ENCODE data around the gene ZIM2.

The ZIM2 gene

DNA sequence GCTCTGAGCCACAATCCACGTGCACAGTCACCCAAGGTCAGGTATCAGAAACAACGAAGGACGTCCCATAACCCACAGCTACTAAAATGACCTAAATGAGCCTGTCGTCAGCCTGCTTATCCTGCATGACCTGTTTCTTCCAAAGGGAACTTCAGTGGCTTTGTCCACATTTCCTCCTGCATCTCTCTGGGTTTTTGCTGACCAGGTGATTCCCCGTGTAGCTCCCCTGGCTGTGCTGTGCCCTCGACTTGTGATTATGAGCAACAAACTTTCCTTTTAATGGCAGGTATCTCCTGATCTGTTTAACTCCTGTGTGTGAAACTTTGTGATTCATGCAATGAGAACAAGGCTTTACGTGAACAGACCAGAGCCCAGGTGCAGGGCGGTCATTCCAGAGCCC lies 81.0 kb downstream of the ZIM2 start:
- H4K20me1 ChIP-seq (ENCODE audit: insufficient read depth, low read length): no peaks in the 10 kb centered on the region
- H3K27ac ChIP-seq (ENCODE audit: low read length): no peak overlapping the region
- H3K4me2 ChIP-seq (ENCODE audit: low read length): no peak overlapping the region
- TF ChIP-seq EZH2phosphoT487 (IDR thresholded peaks at IDR 0.05; ENCODE audit: low read depth): no peak
- TF ChIP-seq, protein P1, sequence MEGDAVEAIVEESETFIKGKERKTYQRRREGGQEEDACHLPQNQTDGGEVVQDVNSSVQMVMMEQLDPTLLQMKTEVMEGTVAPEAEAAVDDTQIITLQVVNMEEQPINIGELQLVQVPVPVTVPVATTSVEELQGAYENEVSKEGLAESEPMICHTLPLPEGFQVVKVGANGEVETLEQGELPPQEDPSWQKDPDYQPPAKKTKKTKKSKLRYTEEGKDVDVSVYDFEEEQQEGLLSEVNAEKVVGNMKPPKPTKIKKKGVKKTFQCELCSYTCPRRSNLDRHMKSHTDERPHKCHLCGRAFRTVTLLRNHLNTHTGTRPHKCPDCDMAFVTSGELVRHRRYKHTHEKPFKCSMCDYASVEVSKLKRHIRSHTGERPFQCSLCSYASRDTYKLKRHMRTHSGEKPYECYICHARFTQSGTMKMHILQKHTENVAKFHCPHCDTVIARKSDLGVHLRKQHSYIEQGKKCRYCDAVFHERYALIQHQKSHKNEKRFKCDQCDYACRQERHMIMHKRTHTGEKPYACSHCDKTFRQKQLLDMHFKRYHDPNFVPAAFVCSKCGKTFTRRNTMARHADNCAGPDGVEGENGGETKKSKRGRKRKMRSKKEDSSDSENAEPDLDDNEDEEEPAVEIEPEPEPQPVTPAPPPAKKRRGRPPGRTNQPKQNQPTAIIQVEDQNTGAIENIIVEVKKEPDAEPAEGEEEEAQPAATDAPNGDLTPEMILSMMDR (IDR thresholded peaks at IDR 0.05; ENCODE audit: low read depth, low read length): no peak
- no peaks in the 10 kb centered on the region for H3K4me1 ChIP-seq (ENCODE audit: low read length)
- H3K27me3 ChIP-seq (ENCODE audit: low read depth, low read length): no peaks in the 10 kb centered on the region
- peaks cover 8% of the 10 kb centered on the region; the same call in 1 of the 2 replicates for H3K9me3 ChIP-seq (ENCODE audit: insufficient read depth, low read length)
- no peak overlapping the region for H3K9ac ChIP-seq (ENCODE audit: low read length)
- H3K36me3 ChIP-seq (replicated peaks; ENCODE audit: low read depth, low read length): no peaks in the 10 kb centered on the region
- H3K4me3 ChIP-seq (ENCODE audit: low read length): no peak overlapping the region
- H2AFZ ChIP-seq (ENCODE audit: low read depth, low read length): no peak overlapping the region
- H3K79me2 ChIP-seq (ENCODE audit: low read length): no peaks in the 10 kb centered on the region

DNA sequence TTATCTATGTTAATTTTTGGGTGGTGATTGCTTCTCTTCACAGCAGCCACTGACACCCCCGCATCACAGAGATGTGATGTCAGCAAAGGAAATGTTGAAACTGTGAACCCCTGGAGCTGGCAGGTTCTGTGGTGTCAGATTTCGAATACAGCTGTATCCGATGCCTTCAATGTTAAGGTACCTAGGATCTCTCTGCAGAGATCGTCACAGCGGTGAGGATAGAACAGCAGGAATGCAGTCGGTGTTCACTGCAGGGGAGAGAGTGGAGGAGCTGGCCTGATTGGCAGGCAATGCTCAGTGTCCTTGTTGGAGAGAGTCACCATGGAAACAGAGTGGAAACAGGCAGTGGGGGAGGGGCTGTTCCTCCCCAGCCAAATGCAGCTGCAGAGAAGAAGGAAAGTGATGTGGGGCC lies 89.4 kb downstream of the ZIM2 start:
- Histone ChIP-seq H3K4me2 (ENCODE audit: low read length) (no peak overlapping the region), H3K79me2 (ENCODE audit: low read length) (no peaks in the 10 kb centered on the region), H3K4me3 (ENCODE audit: low read length) (no peak overlapping the region), H3K27ac (ENCODE audit: low read length) (no peak overlapping the region), H3K9me3 (ENCODE audit: insufficient read depth, low read length) (peaks cover 3% of the 10 kb centered on the region; the same call in 1 of the 2 replicates), H3K4me1 (ENCODE audit: low read length) (no peaks in the 10 kb centered on the region), H2AFZ (ENCODE audit: low read depth, low read length) (no peak overlapping the region), H4K20me1 (ENCODE audit: insufficient read depth, low read length) (no peaks in the 10 kb centered on the region), H3K9ac (ENCODE audit: low read length) (no peak overlapping the region), H3K27me3 (ENCODE audit: low read depth, low read length) (no peaks in the 10 kb centered on the region), H3K36me3 (replicated peaks; ENCODE audit: low read depth, low read length) (no peaks in the 10 kb centered on the region)
- TF ChIP-seq EZH2phosphoT487 (IDR thresholded peaks at IDR 0.05; ENCODE audit: low read depth): no peak
- TF ChIP-seq, protein P1 (IDR thresholded peaks at IDR 0.05; ENCODE audit: low read depth, low read length): no peak

DNA sequence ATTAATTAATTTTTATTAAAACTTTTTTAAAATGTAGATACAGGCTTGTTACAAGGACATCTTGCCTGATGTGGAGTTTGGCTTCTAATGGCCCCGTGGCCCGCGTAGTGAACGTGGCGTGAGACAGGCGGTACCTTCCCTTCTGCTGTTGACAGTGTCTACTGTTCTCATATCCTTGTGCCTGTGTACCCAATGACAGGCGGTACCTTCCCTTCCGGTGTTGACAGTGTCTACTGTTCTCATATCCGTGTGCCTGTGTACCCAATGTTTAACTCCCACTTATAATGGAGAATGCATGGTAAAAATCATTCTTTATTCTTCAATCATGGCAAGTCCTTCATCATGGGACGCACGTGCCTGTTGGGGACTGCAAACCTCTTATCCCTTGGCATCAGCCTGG lies 89.9 kb downstream of the ZIM2 start:
- no peaks in the 10 kb centered on the region for H3K79me2 ChIP-seq (ENCODE audit: low read length)
- H3K9me3 ChIP-seq (ENCODE audit: insufficient read depth, low read length): peaks cover 3% of the 10 kb centered on the region; the same call in 1 of the 2 replicates
- no peaks in the 10 kb centered on the region for H3K27me3 ChIP-seq (ENCODE audit: low read depth, low read length)
- no peak overlapping the region for H3K4me2 ChIP-seq (ENCODE audit: low read length)
- no peaks in the 10 kb centered on the region for H3K4me1 ChIP-seq (ENCODE audit: low read length)
- H4K20me1 ChIP-seq (ENCODE audit: insufficient read depth, low read length): no peaks in the 10 kb centered on the region
- TF ChIP-seq, protein P1 (IDR thresholded peaks at IDR 0.05; ENCODE audit: low read depth, low read length): no peak
- TF ChIP-seq EZH2phosphoT487 (IDR thresholded peaks at IDR 0.05; ENCODE audit: low read depth): no peak
- no peak overlapping the region for H3K4me3 ChIP-seq (ENCODE audit: low read length)
- no peak overlapping the region for H3K9ac ChIP-seq (ENCODE audit: low read length)
- H3K36me3 ChIP-seq (replicated peaks; ENCODE audit: low read depth, low read length): no peaks in the 10 kb centered on the region
- H2AFZ ChIP-seq (ENCODE audit: low read depth, low read length): no peak overlapping the region
- H3K27ac ChIP-seq (ENCODE audit: low read length): no peak overlapping the region

DNA sequence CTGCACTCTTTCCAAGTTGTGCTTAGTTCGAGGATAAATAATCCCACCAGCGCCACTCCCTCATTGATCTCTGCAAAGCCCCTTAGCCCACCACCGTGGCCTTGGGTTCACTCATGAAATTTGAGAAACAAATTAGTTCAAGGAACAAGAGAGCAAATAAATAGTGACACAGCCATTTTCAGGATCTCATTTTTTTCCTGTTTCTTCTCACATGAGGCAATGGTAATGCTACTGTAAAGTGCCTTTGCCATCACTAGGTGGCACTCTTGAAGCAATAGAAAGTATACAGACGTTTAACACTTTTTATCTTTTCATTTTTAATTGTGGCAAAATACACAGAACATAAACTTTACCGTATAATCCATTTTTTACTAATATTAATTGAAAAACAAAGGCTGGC lies 92.1 kb downstream of the ZIM2 start:
- no peak overlapping the region for H2AFZ ChIP-seq (ENCODE audit: low read depth, low read length)
- TF ChIP-seq, protein P1 (IDR thresholded peaks at IDR 0.05; ENCODE audit: low read depth, low read length): peak; percentile 54
- TF ChIP-seq EZH2phosphoT487 (IDR thresholded peaks at IDR 0.05; ENCODE audit: low read depth): no peak
- H3K36me3 ChIP-seq (replicated peaks; ENCODE audit: low read depth, low read length): no peaks in the 10 kb centered on the region
- H3K4me3 ChIP-seq (ENCODE audit: low read length): no peak overlapping the region
- H3K27ac ChIP-seq (ENCODE audit: low read length): no peak overlapping the region
- no peaks in the 10 kb centered on the region for H3K4me1 ChIP-seq (ENCODE audit: low read length)
- H3K27me3 ChIP-seq (ENCODE audit: low read depth, low read length): no peaks in the 10 kb centered on the region
- no peak overlapping the region for H3K4me2 ChIP-seq (ENCODE audit: low read length)
- H3K79me2 ChIP-seq (ENCODE audit: low read length): no peaks in the 10 kb centered on the region
- H4K20me1 ChIP-seq (ENCODE audit: insufficient read depth, low read length): no peaks in the 10 kb centered on the region
- no peak overlapping the region for H3K9ac ChIP-seq (ENCODE audit: low read length)
- peaks cover 3% of the 10 kb centered on the region; the same call in 1 of the 2 replicates for H3K9me3 ChIP-seq (ENCODE audit: insufficient read depth, low read length)
